ENCODE measurements around the gene KIAA1217.

DNA sequence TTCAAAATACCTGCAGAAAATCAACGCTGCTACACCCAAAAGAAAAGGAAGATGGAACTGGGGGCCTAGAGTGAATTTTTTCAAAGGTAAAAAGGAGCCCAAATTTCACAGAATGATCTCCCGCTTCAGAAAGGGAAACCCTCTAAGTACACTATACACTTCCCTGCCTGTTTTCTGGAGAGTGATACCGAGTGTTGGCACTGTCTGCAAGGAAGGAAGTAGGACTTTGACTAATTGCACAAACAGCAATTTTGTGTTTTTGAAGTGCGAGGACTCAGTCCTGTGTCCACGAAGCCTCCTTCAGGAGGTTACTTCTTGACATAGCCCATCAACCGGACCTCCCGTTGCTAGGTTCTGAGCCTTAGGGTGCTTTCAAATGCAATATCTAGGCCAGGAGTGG, 106.3 kb downstream of the KIAA1217 start:
- TF ChIP-seq POLR2A (IDR thresholded peaks at IDR 0.05) = no peak
- TF ChIP-seq, protein P1, sequence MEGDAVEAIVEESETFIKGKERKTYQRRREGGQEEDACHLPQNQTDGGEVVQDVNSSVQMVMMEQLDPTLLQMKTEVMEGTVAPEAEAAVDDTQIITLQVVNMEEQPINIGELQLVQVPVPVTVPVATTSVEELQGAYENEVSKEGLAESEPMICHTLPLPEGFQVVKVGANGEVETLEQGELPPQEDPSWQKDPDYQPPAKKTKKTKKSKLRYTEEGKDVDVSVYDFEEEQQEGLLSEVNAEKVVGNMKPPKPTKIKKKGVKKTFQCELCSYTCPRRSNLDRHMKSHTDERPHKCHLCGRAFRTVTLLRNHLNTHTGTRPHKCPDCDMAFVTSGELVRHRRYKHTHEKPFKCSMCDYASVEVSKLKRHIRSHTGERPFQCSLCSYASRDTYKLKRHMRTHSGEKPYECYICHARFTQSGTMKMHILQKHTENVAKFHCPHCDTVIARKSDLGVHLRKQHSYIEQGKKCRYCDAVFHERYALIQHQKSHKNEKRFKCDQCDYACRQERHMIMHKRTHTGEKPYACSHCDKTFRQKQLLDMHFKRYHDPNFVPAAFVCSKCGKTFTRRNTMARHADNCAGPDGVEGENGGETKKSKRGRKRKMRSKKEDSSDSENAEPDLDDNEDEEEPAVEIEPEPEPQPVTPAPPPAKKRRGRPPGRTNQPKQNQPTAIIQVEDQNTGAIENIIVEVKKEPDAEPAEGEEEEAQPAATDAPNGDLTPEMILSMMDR (IDR thresholded peaks at IDR 0.05) = no peak

All from thyroid gland (tissue), 4 donors.